Activated naive CD8-positive, alpha-beta T cell (primary cell): ENCODE data around the gene ROCK2.

Experiments used
- H3K27ac Mint-ChIP-seq: one replicate; pipeline ENCODE4 v1.8.0; 2021; ENCODE audit warnings: mixed read lengths
- H3K27me3 Mint-ChIP-seq: one replicate; pipeline ENCODE4 v1.8.0; 2021; ENCODE audit warnings: mixed read lengths
- H3K36me3 Mint-ChIP-seq: one replicate; pipeline ENCODE4 v1.8.0; 2021; ENCODE audit warnings: mixed read lengths
- H3K4me1 Mint-ChIP-seq: one replicate; pipeline ENCODE4 v1.8.0; 2021; ENCODE audit warnings: low read depth, mixed read lengths
- H3K4me3 Mint-ChIP-seq: one replicate; pipeline ENCODE4 v1.8.0; 2021; ENCODE audit warnings: mild to moderate bottlenecking, mixed read lengths
- H3K9me3 Mint-ChIP-seq: one replicate; pipeline ENCODE4 v1.8.0; 2021; ENCODE audit warnings: low read depth, mixed read lengths

The ROCK2 gene

GRCh38 chr2:11131166-11131920, 213.1 kb downstream of the ROCK2 start:
- Mint-ChIP-seq H3K9me3 (no peaks in the 10 kb centered on the region), H3K36me3 (no peaks in the 10 kb centered on the region), H3K4me3 (peak overlapping the region; percentile 42), H3K4me1 (peaks cover 24% of the 10 kb centered on the region), H3K27me3 (peaks cover 2% of the 10 kb centered on the region), H3K27ac (no peak overlapping the region)
